ENCODE measurements around the gene PARL.

DNA sequence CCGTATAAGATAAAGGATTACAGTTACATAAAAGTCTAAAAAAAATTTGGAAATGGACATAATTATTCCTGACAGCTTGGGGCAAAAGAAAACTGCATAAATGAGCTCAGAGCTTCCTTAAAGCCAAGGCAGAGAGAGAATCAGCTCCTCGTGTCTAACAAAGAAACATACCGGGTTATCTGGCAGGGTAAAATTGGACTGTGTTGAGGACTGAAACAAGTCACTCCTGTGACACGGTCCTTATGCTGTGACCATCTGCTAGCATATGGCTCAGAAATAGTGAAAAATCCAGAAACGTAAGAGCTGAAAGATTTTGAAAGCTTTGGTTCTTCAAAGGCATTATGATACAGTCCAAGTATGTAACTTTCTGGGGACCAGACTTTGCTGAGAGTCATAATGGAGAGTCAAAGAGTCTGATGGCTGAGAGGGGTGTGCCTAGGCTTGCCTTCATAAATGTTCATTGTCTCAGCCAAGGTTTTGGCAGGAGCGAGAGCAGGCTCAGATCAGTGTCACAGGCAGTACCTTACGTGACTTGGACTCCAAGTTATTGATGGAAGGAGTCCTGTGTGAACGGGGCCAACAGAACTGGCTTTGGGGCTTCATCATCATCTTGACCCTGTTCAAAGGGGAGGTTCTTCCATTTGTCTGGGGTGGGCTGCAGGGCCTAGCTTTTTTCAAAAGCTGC, 71.8 kb downstream of the PARL start:
- TF ChIP-seq, protein P1, sequence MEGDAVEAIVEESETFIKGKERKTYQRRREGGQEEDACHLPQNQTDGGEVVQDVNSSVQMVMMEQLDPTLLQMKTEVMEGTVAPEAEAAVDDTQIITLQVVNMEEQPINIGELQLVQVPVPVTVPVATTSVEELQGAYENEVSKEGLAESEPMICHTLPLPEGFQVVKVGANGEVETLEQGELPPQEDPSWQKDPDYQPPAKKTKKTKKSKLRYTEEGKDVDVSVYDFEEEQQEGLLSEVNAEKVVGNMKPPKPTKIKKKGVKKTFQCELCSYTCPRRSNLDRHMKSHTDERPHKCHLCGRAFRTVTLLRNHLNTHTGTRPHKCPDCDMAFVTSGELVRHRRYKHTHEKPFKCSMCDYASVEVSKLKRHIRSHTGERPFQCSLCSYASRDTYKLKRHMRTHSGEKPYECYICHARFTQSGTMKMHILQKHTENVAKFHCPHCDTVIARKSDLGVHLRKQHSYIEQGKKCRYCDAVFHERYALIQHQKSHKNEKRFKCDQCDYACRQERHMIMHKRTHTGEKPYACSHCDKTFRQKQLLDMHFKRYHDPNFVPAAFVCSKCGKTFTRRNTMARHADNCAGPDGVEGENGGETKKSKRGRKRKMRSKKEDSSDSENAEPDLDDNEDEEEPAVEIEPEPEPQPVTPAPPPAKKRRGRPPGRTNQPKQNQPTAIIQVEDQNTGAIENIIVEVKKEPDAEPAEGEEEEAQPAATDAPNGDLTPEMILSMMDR (IDR thresholded peaks at IDR 0.05) = no peak
- TF ChIP-seq POLR2A (IDR thresholded peaks at IDR 0.05) = no peak
